ENCODE data around the gene ABCA2.
A peak's percentile ranks its signal among the peaks of the same experiment; 100 is the strongest.

Gene ABCA2

GRCh38 chr9:137028263-137029057, 423 bp upstream of the ABCA2 start:
- no peak for DNase-seq

GRCh38 chr9:137026828-137027227, 1.2 kb downstream of the ABCA2 start:
- DNase-seq, result no peak

- DNase-seq, result no peak
Measured at GRCh38 chr9:137026384-137026783, 1.7 kb downstream of the ABCA2 start.

GRCh38 chr9:137025517-137025966, 2.5 kb downstream of the ABCA2 start:
- peak; percentile 41 for DNase-seq

GRCh38 chr9:137023583-137023991, 4.5 kb downstream of the ABCA2 start:
- DNase-seq, result no peak

- no peak for DNase-seq
Measured at GRCh38 chr9:137023157-137023556, 4.9 kb downstream of the ABCA2 start.

- DNase-seq, result no peak
Measured at GRCh38 chr9:137022662-137023008, 5.4 kb downstream of the ABCA2 start.

- no peak for DNase-seq
Measured at GRCh38 chr9:137021979-137022661, 5.9 kb downstream of the ABCA2 start.

- no peak for DNase-seq
Measured at GRCh38 chr9:137021568-137021978, 6.5 kb downstream of the ABCA2 start.

- no peak for DNase-seq
Measured at GRCh38 chr9:137020771-137021567, 7.1 kb downstream of the ABCA2 start.

- DNase-seq, result no peak
Measured at GRCh38 chr9:137019891-137020683, 8.0 kb downstream of the ABCA2 start.

GRCh38 chr9:137018761-137019559, 9.1 kb downstream of the ABCA2 start:
- DNase-seq, result no peak

- DNase-seq, result no peak
Measured at GRCh38 chr9:137017791-137018497, 10.1 kb downstream of the ABCA2 start.

GRCh38 chr9:137017071-137017470, 11.0 kb downstream of the ABCA2 start:
- no peak for DNase-seq

GRCh38 chr9:137016436-137016835, 11.6 kb downstream of the ABCA2 start:
- DNase-seq, result no peak

GRCh38 chr9:137015976-137016375, 12.1 kb downstream of the ABCA2 start:
- DNase-seq, result no peak

- DNase-seq, result no peak
Measured at GRCh38 chr9:137015540-137015930, 12.5 kb downstream of the ABCA2 start.

- DNase-seq, result no peak
Measured at GRCh38 chr9:137014776-137015539, 13.1 kb downstream of the ABCA2 start.

GRCh38 chr9:137014166-137014565, 13.9 kb downstream of the ABCA2 start:
- no peak for DNase-seq

GRCh38 chr9:137013571-137013940, 14.5 kb downstream of the ABCA2 start:
- DNase-seq, result no peak

All from SHP77 treated with DMSO at 0.1 percent for 48 hours (cell line).